GM21515 (cell line): Measurements from ENCODE around the gene SMARCB1.
"Not testable (repeated sequence)": the region's sequence is repeated elsewhere in the genome, so short reads cannot be mapped to it uniquely, and the experiment has no call there.

Experiments used
- ATAC-seq: cut with Tn5 transposase; IDR thresholded peaks from one replicate; pipeline ENCODE4 v1.9.1; 2021; ENCODE audit not compliant: unreplicated experiment

The SMARCB1 gene

DNA sequence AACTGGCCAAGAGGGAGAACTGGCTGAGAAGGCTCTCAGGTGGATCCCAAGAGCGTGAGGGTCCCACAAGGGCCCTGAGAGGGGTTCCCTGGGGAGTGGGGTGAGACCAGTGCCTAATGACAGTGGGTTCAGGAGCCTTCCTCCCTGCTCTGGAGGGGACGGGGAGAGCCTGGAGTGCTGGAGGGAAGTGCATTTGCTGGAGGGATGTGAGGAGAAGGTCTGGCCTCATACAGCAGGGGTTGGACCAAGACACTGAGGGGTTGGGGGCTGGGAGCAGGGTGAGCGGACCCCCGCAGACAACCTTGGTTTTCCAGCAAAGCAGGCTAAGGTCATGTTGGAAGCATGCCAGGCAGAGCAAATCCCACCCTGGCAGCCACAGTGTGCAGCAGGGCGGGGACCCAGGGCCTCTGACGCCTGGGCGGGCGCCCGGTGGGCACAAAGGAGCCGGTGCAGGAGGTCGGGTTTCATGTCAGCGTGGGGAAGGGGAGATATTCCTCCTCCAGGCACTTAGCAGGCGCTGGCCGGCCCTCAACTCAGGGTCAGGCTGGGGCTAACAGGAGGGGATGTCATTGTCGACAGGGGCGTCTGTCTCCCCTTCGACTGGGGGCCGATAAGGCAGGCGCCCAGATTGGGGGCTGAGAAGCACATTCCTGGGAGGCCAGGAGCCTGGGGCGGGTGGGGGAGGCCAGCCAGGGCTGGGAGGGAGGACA is 55.1 kb downstream of the SMARCB1 start:
- ATAC-seq = no peak

DNA sequence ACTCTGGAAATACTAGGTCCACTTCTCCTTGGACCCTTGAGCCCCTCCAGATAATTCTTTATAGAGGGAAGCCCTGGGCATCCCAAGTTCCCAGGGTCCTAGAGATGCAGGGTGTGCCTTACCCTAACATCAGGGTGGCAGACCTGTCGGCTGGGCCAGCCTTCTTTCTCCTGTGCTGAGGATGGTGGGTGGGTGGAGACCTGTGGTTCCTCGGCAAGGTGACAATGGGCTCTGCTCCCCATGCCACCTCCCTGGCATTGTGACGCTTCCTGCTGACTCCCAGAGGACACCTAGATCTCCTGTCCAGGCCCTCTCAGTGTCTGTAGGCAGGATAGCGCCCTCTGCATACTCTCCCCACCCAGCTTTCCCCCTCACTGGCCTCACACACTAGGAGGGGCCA is 55.8 kb downstream of the SMARCB1 start:
- no peak for ATAC-seq

DNA sequence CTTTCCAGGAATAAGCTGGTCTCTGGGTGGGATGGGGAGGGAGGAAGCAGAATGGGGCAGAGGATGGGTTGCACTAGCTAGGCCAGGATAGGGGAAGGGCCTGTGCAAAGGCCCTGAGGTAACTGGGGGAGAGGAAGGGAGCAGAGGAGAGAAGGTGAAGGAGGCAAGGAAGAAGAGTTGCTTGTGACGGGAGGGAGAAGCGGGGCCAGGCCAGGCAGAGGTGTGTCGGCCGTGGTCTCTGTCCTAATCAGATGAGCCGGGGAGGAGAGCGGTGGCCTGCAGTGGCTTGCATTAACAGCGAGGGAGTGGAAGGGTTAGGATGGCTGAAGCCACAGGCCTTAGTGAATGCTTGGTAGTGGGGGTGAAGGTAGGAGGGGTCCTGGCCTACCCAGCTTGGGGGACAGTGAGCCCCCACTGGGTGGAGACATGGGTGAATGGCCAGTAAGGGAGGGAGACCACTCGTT is 58.0 kb downstream of the SMARCB1 start:
- no peak for ATAC-seq

DNA sequence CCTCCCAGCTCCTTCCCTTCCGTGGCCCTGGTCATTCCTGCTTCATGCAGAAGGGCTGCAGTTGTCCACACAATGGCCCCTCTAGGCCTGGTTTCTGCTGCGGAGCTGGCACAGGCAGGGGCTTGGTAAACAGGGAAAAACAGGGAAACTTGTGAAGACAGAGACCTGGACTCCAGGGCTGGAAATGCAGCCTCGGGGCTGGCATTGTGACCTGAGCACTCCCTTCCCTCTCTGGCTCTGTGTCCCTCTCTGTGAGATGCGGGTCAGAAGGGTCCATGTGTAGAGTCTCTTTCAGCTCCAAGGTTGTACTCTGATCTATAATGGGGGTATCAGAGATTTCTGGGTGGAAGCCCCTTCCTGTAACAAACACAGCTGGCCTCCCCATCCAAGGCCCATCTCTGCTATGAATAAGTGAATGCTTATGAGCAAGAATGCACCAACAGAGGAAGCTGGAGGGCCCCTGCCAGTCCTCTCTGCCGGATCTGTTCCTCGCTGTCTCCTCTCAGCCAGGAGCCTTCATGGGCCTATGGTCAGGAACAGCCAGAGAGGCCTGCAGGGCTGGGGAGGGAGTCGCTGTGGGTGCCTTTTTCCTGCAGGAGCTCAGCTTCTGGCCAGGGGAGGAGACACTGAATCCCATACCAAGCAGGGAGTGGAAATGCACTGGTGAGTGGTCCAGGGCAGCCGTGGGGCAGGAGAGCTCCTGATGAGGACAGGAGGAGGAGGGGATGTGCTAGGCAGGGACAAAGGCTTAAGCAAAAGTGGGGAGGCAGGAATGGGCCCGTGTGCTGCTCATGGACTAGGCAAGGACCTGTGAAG is 58.7 kb downstream of the SMARCB1 start:
- no peak for ATAC-seq

DNA sequence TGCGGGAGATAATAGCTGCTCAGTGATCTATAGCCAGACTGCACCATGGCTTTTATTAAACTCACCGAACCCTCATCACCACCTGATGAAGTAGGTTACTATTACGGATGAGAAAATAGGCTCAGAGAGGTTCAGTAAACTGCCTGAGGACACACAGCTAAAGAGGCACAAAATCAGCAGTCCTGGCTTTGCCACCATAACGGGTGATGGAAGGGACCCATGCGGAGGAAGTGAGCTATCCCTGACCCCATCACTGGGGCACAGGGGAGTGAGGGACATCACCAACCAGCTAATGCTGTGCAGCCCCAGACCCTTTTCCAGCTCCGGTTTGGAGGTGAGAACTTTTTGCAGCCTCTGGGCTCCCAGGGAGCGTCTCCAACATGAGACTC is 59.3 kb downstream of the SMARCB1 start:
- no peak for ATAC-seq

DNA sequence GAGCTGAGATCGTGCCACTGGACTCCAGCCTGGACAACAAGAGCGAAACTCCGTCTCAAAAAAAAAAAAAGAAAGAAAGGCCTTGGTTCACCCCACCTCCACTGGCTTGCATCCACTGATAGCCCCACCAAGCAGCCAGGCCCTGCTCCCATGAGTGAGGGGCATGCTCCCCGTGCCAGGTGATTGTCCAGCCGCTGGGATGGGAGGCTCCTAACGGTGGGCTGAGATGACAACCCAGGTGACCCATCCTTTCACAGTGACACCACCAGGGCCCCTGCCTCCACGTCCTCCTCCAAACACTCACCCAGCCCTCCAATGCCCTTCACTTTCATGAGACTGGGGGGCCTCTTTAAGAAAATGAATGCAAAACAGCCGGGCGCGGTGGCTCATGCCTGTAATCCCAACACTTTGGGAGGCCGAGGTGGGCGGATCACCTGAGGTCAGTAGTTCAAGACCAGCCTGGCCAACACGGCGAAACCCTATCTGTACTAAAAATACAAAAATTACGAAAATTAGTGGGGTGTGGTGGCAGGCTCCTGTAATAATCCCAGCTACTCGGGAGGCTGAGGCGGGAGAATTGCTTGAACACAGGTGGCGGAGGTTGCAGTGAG is 60.6 kb downstream of the SMARCB1 start:
- no peak for ATAC-seq

DNA sequence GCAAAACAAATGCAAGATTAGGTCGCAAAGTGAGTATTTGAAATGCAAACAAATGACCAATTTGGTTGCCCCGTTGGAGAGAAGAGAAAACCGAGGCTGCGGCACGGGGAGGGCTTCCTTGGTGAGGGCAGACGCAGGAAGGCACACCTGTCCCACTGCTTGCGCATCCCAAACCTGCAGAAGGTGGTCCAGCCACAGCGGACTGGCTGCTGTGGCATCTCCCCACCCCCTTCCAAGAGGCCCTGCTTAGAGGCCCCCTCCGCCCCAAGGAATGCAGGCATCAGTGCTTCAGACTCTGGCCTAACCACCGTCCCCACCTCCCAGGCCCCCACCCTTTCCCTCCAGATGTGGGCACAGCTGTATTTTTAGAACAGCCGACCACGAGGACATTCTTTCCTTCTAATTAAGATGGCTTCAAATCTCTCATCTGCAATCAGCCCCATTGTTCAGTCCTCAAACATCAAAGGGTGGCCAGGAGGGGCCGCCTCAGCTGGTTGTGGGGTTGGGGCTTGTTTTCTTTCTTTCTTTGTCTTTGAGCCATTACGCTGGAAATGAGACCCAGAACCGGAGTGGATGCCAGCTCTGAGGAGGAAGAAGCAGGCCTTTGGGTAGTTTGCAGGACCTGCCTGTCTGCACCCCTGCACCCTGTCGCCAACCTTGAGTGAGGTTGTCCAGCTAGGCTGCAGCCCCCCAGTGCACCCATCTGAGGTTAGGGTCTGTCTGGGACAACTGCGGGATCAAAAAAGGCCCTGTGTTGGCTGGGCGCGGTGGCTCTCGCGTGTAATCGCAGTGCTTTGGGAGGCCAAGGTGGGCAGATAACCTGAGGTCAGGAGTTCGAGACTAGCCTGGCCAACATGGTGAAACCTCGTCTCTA is 61.5 kb downstream of the SMARCB1 start:
- no peak for ATAC-seq

DNA sequence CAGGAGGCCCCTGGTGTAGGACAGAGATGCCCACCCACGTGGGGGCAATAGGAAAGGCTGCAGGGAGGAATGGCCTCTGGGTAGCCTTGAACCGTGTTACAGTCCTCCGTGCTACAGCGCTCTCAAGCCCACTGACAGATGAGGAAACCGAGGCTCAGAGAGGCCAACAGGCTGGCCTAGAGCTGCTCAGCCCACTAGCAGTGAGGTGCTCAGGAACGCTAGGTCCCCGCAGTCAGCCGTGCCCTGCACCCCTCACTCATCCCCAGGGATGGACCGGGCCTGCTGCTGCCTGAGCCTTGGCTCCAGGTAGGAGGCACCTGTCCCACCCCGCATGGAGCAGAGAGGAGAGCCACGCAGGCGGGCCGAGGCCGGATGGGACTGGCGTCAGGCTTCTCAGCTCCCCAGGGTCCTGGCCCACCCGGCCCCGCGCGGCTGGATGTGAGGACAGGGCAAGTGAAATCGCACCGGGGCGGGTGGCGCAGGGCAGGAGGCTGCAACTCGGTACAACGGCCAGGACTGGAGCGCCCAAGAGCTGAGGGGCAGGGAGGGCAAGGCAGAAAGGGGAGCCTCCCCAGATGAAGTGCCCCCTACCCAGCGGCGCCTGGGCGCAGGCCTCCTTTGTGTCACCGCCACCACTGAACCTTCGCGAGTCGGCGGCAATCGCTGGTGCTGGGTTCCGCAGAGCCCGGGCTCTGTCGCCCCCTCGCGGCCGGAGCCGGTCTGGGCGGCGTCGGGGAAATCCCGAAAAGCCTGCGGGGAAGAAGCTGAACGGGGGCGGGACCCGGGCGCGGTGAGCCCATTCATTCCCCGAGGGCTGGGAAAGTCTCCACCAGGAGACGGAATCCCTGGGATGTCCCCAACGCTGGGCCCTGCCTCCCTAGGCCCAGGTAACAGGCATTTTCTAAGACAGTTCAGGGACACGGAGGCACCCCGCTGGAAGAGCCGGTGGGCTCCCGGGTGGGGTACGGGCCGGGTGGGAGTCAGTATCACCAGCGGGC is 62.5 kb downstream of the SMARCB1 start:
- no peak for ATAC-seq

DNA sequence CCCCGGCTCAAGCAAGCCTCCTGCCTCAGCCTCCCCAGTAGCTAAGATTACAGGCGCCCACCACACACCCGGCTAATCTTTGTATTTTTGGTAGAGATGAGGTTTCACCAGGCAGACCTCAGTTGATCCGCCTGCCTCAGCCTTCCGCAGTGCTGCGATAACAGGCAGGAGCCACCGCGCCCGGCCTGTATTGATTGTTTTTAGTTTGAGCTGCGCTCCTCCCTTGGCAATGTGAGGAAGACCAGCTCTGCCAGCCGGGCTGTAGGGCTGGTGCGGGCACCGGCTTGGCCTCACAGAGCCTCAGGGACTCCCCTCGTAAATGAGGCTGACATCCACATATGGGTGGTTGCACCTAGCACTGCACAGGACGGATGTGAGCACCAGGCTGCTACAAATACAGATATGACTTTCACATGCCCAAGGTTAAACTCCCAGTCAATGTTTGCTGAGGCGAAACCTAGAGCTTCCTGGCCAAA is 63.4 kb downstream of the SMARCB1 start:
- no peak for ATAC-seq

DNA sequence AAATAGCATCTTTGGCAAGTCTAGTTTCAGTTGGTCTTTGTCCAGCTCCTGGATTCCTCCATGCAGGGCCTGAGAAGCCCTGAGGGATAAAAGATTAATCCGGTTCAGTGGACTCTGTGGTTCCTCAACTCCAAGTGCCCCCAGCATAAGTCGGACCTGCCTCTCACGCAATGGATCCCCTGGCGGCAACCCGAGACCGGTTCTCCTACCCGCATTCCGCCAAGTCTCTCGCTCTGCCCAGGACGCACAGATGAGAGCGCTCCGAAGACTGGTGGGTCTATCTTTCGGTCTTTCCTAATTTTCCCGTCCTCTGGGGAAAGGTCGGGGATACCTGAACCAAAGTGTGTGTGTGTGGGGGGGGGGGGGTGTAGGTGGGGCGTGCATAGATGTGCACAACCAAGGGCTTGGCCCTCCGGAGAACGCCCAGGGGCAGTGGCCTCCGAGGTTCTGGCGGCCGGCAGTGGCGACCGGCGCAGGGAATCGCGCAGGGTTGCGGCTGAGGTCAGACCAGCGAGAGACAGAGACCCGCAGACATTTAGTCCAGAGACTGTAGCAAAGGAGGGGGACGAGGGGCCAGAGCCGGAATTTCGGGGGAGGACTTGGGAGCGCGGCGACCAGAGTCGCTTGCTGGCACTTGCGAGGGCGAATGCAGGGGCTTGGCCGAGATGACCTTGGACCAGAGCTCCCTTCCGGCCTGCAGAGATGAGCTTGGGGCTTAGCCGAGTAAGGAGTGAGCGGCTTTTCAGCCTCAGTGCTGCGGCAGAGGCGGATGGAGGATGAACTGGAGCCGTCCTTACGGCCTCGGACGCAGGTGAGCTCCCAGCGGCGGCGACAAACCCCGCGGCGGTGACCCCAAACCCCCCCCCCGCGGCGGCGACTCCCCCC is 70.2 kb downstream of the SMARCB1 start:
- peak; percentile 42 for ATAC-seq

DNA sequence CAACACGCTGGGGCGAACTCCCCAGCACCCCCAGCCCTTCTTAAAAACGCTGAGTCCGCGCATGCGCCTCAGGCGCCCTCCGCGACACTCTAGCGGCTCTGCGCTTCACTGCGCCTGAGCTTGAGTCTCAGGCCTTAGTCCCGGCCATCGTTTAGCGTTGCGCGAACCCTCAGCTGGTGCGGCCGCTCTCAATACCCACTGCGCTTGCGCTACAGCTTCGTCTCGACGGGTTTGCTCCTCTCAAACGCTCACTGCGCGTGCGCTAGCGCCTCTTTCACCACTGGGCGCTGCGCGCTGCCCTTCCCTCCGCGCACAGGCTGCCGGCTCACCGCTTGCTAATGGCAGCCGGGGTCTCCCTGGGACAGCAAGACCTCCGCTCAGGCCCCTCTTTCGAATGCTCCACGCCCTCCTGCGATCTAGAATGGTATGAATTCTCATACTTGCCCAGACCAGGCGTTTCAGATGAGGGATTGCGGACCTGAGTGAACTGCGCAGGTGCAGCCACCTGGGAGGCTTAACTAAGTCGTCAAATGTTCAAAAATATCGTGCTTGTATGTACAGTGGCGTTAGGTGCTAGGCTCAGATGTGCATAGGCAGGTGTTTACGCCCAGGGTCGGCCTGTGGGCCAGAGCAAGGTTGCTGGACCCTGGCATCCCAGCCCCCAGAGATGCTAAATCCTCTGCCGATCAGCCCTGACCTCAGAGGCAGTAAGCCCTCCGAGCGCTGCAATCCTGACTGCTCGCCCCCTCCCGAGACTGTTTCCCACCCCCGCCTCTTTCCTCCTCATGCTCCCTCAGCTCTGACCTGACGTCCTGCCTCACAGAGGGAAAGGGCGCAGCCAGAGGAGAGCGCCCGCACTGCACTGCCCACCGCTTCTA is 71.1 kb downstream of the SMARCB1 start, which contains the start of gene SLC2A11:
Gene SLC2A11 (plus strand): TSS at position 270 of the 878 bp plus-strand sequence. CDS start 125 bp downstream, at position 395.
- ATAC-seq = peak; percentile 90

DNA sequence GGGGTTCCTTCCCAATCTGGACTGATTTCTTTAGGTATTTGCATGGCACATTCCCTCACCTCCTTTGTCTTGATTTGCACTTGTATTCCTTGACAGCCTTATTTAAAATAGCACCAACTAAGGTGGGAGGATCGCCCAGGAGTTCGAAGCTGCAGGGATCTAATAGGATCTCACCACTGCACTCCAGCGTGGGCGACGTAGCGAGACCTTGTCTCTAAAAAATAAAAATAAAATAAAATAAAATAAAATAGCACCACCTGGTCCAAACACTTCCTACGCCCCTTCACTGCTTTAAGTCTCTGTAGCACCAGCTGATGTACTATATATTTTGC is 71.7 kb downstream of the SMARCB1 start:
- no peak for ATAC-seq

DNA sequence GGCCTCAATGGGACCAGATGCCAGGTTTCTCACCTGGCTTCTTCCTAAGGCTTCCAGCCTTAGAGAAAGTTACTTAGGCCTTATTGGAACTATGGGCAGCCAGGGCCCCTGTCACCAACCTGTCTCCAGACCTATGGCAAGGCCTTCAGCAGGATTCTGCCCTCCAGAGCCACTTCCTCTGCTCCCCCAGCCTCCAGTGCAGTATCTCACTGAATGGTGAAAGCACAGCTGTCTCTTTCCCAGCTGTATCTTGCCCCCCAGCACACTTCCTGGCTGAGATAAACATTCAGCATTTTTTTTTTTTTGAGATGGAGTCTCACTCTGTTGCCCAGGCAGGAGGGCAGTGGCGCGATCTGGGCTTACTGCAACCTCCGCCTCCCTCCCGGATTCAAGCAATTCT is 72.4 kb downstream of the SMARCB1 start:
- no peak for ATAC-seq

DNA sequence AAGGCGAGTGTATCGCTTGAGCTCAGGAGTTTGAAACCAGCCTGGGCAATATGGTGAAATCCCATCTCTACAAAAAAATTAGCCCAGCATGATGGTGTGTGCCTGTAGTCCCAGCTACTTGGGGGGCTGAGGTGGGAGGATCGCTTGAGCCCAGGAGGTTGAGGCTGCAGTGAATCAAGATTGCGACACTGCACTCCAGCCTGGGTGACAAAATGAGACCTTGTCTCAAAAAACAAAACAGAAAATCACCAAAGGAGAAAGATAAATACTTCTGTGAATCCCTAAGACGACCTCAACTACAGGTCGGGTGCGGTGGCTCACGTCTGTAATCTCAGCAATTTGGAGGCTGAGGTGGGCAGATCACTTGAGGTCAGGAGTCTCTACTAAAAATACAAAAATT is 73.4 kb downstream of the SMARCB1 start:
- ATAC-seq = not testable (repeated sequence)

DNA sequence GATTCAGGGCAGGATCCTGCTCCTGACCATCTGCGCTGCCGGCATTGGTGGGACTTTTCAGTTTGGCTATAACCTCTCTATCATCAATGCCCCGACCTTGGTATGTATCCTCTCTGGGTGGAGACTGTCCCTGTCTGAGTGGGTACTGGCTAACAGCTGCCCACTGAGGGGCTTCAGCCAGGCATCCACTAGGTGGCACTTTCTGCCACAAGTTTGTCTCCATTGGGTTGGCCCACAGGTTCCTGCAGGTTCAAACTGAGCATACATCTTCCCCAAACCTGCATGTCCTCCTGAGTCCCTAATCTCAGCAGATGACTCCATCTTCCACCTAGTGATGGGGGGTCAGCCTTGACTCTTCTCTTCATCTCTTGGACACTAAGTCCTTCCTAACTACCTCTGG is 75.3 kb downstream of the SMARCB1 start:
- ATAC-seq = no peak

DNA sequence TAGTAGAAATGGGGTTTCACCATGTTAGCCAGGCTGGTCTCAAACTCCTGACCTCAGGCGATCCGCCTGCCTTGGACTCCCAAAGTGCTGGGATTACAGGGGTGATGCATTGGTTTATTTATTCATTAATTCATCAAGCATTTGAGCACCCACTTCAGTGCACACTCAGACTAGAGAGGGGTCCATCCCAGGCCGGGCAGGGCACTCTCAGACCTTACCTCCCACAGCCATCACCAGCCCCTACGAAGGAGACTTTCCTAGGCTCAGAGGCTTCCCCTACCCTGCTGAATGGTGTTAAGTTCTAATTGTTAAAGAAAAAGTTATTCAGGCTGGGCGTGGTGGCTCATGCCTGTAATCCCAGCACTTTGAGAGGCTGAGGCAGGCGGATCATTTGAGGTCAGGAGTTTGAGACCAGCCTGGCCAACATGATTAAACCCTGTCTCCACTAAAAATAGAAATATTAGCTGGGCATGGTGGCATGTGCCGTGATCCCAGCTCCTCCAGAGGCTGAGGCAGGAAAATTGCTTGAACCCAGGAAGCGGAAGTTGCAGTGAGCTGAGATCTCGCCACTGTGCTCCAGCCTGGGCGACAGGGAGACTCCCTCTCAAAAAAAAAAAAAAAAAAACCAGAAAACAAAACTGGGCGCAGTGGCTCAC is 77.9 kb downstream of the SMARCB1 start:
- ATAC-seq = not testable (repeated sequence)

DNA sequence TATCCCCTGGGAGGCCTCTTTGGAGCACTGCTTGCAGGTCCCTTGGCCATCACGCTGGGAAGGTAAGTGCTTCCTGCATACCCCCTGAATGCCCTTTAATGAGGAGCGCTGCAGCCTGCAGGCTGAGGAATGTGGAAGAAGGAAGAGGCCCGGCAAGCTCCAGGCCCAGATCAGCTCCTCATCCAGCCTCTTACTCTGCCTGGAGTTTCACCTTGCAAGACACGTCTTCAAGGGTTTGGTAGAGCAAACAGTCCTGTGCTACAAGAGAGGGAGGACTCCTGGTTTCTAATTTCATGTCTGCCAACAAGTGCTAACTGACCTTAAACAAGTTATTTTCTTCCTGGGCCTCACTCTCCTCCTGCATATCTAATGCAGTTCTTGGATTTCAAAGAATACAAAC is 81.8 kb downstream of the SMARCB1 start:
- ATAC-seq = no peak
